Lower leg skin (tissue), 3 donors: Measurements from ENCODE around the gene RIOK1.

Experiments used
- POLR2A ChIP-seq, 2 donors: fragments of 450-650 bp; IDR thresholded peaks; one replicate each; pipeline ENCODE4 v1.6.1; 2016 to 2017; ENCODE audit warnings: antibody characterized with exemption in 2 of 2, mild to moderate bottlenecking in 1 of 2, moderate library complexity in 1 of 2
- TF ChIP-seq, protein P1 (sequence below), 3 donors: fragments of 450-650 bp; IDR thresholded peaks; one replicate each; pipeline ENCODE4 v1.5.1; 2016; ENCODE audit warnings: antibody characterized with exemption in 3 of 3, mild to moderate bottlenecking in 3 of 3, moderate library complexity in 2 of 3

DNA sequence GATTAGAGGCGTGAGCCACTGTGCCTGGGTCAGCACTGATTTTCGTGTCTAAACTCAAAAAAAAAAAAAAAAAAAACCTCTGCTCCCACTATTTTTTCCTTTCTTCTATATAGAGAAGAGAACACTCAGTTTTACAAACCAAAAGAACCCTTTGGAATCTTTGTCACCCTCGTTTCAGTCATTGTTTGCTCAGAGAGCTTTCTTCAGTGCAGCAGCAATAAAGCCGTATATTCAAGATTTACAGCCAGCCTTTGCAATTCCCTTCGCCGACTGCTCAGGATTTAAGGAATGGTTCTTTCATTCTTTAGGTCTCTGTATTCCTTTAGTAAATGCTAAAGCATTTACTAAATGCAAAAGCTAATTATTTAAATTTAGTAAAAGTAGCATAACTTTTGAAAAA, 20.1 kb downstream of the RIOK1 start:
- TF ChIP-seq POLR2A (IDR thresholded peaks at IDR 0.05), result no peak
- TF ChIP-seq, protein P1, sequence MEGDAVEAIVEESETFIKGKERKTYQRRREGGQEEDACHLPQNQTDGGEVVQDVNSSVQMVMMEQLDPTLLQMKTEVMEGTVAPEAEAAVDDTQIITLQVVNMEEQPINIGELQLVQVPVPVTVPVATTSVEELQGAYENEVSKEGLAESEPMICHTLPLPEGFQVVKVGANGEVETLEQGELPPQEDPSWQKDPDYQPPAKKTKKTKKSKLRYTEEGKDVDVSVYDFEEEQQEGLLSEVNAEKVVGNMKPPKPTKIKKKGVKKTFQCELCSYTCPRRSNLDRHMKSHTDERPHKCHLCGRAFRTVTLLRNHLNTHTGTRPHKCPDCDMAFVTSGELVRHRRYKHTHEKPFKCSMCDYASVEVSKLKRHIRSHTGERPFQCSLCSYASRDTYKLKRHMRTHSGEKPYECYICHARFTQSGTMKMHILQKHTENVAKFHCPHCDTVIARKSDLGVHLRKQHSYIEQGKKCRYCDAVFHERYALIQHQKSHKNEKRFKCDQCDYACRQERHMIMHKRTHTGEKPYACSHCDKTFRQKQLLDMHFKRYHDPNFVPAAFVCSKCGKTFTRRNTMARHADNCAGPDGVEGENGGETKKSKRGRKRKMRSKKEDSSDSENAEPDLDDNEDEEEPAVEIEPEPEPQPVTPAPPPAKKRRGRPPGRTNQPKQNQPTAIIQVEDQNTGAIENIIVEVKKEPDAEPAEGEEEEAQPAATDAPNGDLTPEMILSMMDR (IDR thresholded peaks at IDR 0.05), result no peak
